ENCODE results near the gene IL27RA. TPM values are rescaled to one million over a fixed set of nuclear protein-coding genes. Genes with fewer than 3 reads are reported as not detected.

Gene IL27RA
- total and polyA plus RNA-seq, 2 donors (not counting 3 experiments of a cell fraction or from before 2014, with no cell fraction given), result 1.6 to 4.5 TPM

DNA sequence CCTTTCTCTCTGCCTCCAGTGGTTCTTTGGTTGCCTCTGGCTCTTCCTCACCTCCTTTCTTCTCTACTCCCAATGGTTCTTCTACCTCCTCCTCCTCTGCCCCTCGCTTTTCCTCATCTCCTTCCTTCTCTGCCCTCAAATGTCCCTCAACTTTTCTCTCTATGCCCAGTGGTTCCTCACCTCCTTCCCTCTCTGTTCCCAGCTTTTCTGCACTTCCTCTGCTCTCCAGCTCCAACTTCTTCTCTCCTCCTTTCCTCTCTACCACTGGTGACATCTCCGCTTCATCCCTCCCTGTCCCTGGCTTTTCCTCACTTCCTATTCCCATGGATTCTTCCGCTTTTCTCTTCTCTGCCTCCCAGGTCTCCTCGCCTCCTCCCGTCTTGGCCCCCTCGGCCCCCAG, 22.5 kb downstream of the IL27RA start:
- FAIRE-seq, result no peak
- no peaks in the 10 kb centered on the region for H3K4me1 ChIP-seq (ENCODE audit: control insufficient read depth, extremely low read depth, insufficient read depth, low read length)
- POLR2A ChIA-PET, result no interaction called here

DNA sequence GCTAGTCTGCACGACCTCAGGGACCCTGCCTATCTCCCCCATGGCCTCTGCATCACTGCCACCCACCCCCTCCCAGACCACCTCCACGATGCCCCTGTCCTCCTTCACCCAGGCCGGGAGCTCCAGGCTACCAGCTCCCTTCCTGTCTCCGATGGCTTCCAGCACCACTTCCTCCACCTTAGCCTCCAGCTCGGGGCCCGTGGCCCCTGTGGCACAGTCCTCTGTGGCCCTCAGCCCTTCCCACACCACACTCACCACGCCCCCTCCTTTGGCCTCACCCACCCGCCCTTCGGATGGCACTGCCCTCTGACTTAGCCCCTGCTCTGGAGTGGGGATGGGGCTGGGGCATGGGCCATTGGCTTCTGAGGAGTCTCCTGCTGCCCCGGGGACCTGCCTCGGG, 23.2 kb downstream of the IL27RA start:
- no peaks in the 10 kb centered on the region for H3K9me3 ChIP-seq (replicated peaks; ENCODE audit: control insufficient read depth, insufficient read depth, low read length)
- H3K36me3 ChIP-seq (ENCODE audit: control insufficient read depth in 2 of 2, extremely low read depth in 1 of 2, insufficient read depth in 2 of 2, low read length in 2 of 2), result no peaks in the 10 kb centered on the region
- dilution Hi-C loops (cut with MboI; ENCODE audit: extremely low pct_ligation_motif_present, low sequenced_read_pairs), result no loop called here
- no peaks in the 10 kb centered on the region for H4K20me1 ChIP-seq (replicated peaks; ENCODE audit: control insufficient read depth, extremely low read depth, insufficient read depth, low read length)
- H3K79me2 ChIP-seq (ENCODE audit: control insufficient read depth, insufficient read depth, low read length), result no peaks in the 10 kb centered on the region
- ChIA-PET POLR2A (no interaction called here), CTCF (interaction anchor here (1.0 to 1.1 kb wide), 2 partner anchors 12 to 17 kb away, joined by 4 to 7 read pairs; partner anchors contain the start of gene MISP3)
- no peak overlapping the region for H3K27ac ChIP-seq (ENCODE audit: insufficient read depth, low read depth, low read length)
- no peak for TF ChIP-seq POLR2AphosphoS5 (IDR thresholded peaks at IDR 0.05; ENCODE audit: insufficient read depth, low read depth, low read length)
- TF ChIP-seq MYC (IDR thresholded peaks at IDR 0.05; ENCODE audit: low read depth, low read length), result no peak
- no peak for TF ChIP-seq FOS (IDR thresholded peaks at IDR 0.05; ENCODE audit: borderline replicate concordance, insufficient read depth, low read length)
- TF ChIP-seq, protein P1, sequence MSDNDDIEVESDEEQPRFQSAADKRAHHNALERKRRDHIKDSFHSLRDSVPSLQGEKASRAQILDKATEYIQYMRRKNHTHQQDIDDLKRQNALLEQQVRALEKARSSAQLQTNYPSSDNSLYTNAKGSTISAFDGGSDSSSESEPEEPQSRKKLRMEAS (IDR thresholded peaks at IDR 0.05; ENCODE audit: insufficient read depth, insufficient read length), result no peak
- TF ChIP-seq POLR2A (IDR thresholded peaks at IDR 0.05; ENCODE audit: low read depth, low read length), result no peak
- no peak for TF ChIP-seq JUN (IDR thresholded peaks at IDR 0.05; ENCODE audit: borderline replicate concordance, insufficient read depth, insufficient read length, low read depth)
- TF ChIP-seq, protein P2, sequence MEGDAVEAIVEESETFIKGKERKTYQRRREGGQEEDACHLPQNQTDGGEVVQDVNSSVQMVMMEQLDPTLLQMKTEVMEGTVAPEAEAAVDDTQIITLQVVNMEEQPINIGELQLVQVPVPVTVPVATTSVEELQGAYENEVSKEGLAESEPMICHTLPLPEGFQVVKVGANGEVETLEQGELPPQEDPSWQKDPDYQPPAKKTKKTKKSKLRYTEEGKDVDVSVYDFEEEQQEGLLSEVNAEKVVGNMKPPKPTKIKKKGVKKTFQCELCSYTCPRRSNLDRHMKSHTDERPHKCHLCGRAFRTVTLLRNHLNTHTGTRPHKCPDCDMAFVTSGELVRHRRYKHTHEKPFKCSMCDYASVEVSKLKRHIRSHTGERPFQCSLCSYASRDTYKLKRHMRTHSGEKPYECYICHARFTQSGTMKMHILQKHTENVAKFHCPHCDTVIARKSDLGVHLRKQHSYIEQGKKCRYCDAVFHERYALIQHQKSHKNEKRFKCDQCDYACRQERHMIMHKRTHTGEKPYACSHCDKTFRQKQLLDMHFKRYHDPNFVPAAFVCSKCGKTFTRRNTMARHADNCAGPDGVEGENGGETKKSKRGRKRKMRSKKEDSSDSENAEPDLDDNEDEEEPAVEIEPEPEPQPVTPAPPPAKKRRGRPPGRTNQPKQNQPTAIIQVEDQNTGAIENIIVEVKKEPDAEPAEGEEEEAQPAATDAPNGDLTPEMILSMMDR (IDR thresholded peaks at IDR 0.05; ENCODE audit: extremely low read depth in 1 of 2, insufficient read depth in 1 of 2, low read depth in 1 of 2, low read length in 2 of 2), result no peak
- no peak for TF ChIP-seq EZH2 (IDR thresholded peaks at IDR 0.05; ENCODE audit: borderline replicate concordance, low read depth, low read length, severe bottlenecking)
- no peak for TF ChIP-seq GATA2 (IDR thresholded peaks at IDR 0.05; ENCODE audit: insufficient read depth, insufficient read length, low read depth, low read length)
- no peaks in the 10 kb centered on the region for H3K9me1 ChIP-seq (replicated peaks; ENCODE audit: control insufficient read depth, extremely low read depth, insufficient read depth, low read length)
- no peak overlapping the region for H3K9ac ChIP-seq (replicated peaks; ENCODE audit: extremely low read depth, insufficient read depth, low read length)
- peaks cover 6 to 8% of the 10 kb centered on the region in 2 experiments for H3K27me3 ChIP-seq (ENCODE audit: control insufficient read depth in 2 of 2, insufficient read depth in 2 of 2, low read length in 2 of 2)
- no TSS peak for BruUV-seq (replicated peaks)
- H2AFZ ChIP-seq (ENCODE audit: low read depth, low read length), result no peak overlapping the region
- no peak overlapping the region for H3K4me2 ChIP-seq (ENCODE audit: insufficient read depth, low read length)
- no peaks in the 10 kb centered on the region for H3K4me1 ChIP-seq (ENCODE audit: control insufficient read depth, extremely low read depth, insufficient read depth, low read length)
- intact Hi-C loops (cut with micrococcal nuclease), result loop anchor here (5.0 kb wide), 1 partner anchor 172 kb away; no protein-coding TSS in a partner anchor
- DNase-seq (ENCODE audit: low read depth, low spot score) (no peak), FAIRE-seq (no peak)
- no peak overlapping the region for H3K4me3 ChIP-seq (replicated peaks in 1 of 3; ENCODE audit: insufficient read depth in 1 of 3, low read depth in 1 of 3, low read length in 3 of 3)

More for the DNA sequence above, 22.5 kb downstream of the IL27RA start:
- Histone ChIP-seq H3K9me3 (replicated peaks; ENCODE audit: control insufficient read depth, insufficient read depth, low read length) (no peaks in the 10 kb centered on the region), H3K4me2 (ENCODE audit: insufficient read depth, low read length) (no peak overlapping the region), H3K27ac (ENCODE audit: insufficient read depth, low read depth, low read length) (no peak overlapping the region), H4K20me1 (replicated peaks; ENCODE audit: control insufficient read depth, extremely low read depth, insufficient read depth, low read length) (no peaks in the 10 kb centered on the region), H3K27me3 (ENCODE audit: control insufficient read depth in 2 of 2, insufficient read depth in 2 of 2, low read length in 2 of 2) (peaks cover 6% of the 10 kb centered on the region in 2 experiments), H3K4me3 (replicated peaks in 1 of 3; ENCODE audit: insufficient read depth in 1 of 3, low read depth in 1 of 3, low read length in 3 of 3) (no peak overlapping the region), H3K9me1 (replicated peaks; ENCODE audit: control insufficient read depth, extremely low read depth, insufficient read depth, low read length) (no peaks in the 10 kb centered on the region), H3K36me3 (ENCODE audit: control insufficient read depth in 2 of 2, extremely low read depth in 1 of 2, insufficient read depth in 2 of 2, low read length in 2 of 2) (no peaks in the 10 kb centered on the region), H2AFZ (ENCODE audit: low read depth, low read length) (no peak overlapping the region), H3K79me2 (ENCODE audit: control insufficient read depth, insufficient read depth, low read length) (no peaks in the 10 kb centered on the region), H3K9ac (replicated peaks; ENCODE audit: extremely low read depth, insufficient read depth, low read length) (no peak overlapping the region)
- TF ChIP-seq, protein P1 (IDR thresholded peaks at IDR 0.05; ENCODE audit: insufficient read depth, insufficient read length), result no peak
- TF ChIP-seq FOS (IDR thresholded peaks at IDR 0.05; ENCODE audit: borderline replicate concordance, insufficient read depth, low read length) (no peak), MYC (IDR thresholded peaks at IDR 0.05; ENCODE audit: low read depth, low read length) (no peak)
- intact Hi-C loops (cut with micrococcal nuclease), result no loop called here
- CTCF ChIA-PET, result interaction anchor here (1.0 to 1.1 kb wide), 2 partner anchors 12 to 18 kb away, joined by 4 to 7 read pairs; partner anchors contain the start of gene MISP3
- dilution Hi-C loops (cut with MboI; ENCODE audit: extremely low pct_ligation_motif_present, low sequenced_read_pairs), result no loop called here
- DNase-seq (ENCODE audit: low read depth, low spot score), result no peak
- BruUV-seq (replicated peaks), result no TSS peak

Measured in endothelial cell of umbilical vein (primary cell).